Breast epithelium (tissue), 4 donors: Measurements from ENCODE around the gene SH3BGRL2. TPM values are rescaled to one million over a fixed set of nuclear protein-coding genes. Genes with fewer than 3 reads are reported as not detected.

Source experiments
- DNase-seq, 2 donors: peaks; one replicate each; pipeline ENCODE4 v3.0.0-alpha.2; 2019; ENCODE audit warnings: low spot score in 2 of 2
- H3K27ac ChIP-seq, 2 donors: fragments of 200-600 bp; sonication (generic) in 1 of 2; one replicate each; pipeline ENCODE4 v1.5.1; 2016 to 2019; ENCODE audit warnings: mild to moderate bottlenecking in 1 of 2
- H3K27me3 ChIP-seq, 2 donors: fragments of 200-600 bp; sonication (generic) in 1 of 2; one replicate each; pipeline versions ENCODE4 v1.5.1 to v1.6.0; 2017 to 2019; ENCODE audit warnings: control low read depth in 1 of 2, mild to moderate bottlenecking in 1 of 2
- H3K36me3 ChIP-seq: fragments of 200-600 bp; one replicate; pipeline ENCODE4 v1.5.1; 2019
- H3K4me1 ChIP-seq, 2 donors: fragments of 200-600 bp; sonication (generic); one replicate each; pipeline ENCODE4 v1.5.1; 2016 to 2019; ENCODE audit warnings: control low read depth in 1 of 2
- H3K4me3 ChIP-seq, 3 donors: fragments of 200-600 bp; sonication (generic); 1 replicate in 2 of 3; 2 replicates in 1 of 3; pipeline ENCODE4 v1.5.1; 2016 to 2019; ENCODE audit warnings: mild to moderate bottlenecking in 3 of 3, moderate library complexity in 2 of 3
- H3K9me3 ChIP-seq, 2 donors: fragments of 200-600 bp; sonication (generic) in 1 of 2; one replicate each; pipeline ENCODE4 v1.5.1; 2016 to 2019; ENCODE audit warnings: control low read depth in 1 of 2
- CTCF ChIP-seq, 3 donors: fragments of 450-650 bp; IDR thresholded peaks; one replicate each; pipeline ENCODE4 v1.5.1; 2016 to 2017; ENCODE audit warnings: antibody characterized with exemption in 3 of 3, mild to moderate bottlenecking in 3 of 3, moderate library complexity in 3 of 3
- POLR2A ChIP-seq: fragments of 450-650 bp; IDR thresholded peaks from one replicate; pipeline ENCODE4 v1.6.1; 2016; ENCODE audit warnings: antibody characterized with exemption, mild to moderate bottlenecking, moderate library complexity
- POLR2AphosphoS5 ChIP-seq, 3 donors: sonication (generic); formaldehyde crosslinking; IDR thresholded peaks; one replicate each; pipeline ENCODE4 v1.6.1; 2017; ENCODE audit warnings: antibody characterized with exemption in 3 of 3
- intact Hi-C: fragments of 100-400 bp; cut with DNase I; formaldehyde crosslinking; loops from one replicate; pipeline ENCODE4 v1.15.1; 2023; ENCODE audit warnings: low total_unique reads
- total RNA-seq, 3 donors: library from RNA; depleted of rRNA; stranded (reverse); fragments of >200 nt; gene quantifications; one replicate each; pipeline ENCODE4 v1.1.0, GENCODE V29; 2016

SH3BGRL2 gene
- total RNA-seq, 3 donors from 2014 or later, result 31.8 to 54.4 (median 50.9) TPM

- TF ChIP-seq POLR2A (no peak), POLR2AphosphoS5 (IDR thresholded peaks at IDR 0.05) (no peak), CTCF (IDR thresholded peaks at IDR 0.05) (no peak)
- Histone ChIP-seq H3K27me3 (no peaks in the 10 kb centered on the region), H3K4me3 (no peak overlapping the region), H3K4me1 (no peaks in the 10 kb centered on the region), H3K9me3 (no peaks in the 10 kb centered on the region), H3K36me3 (no peaks in the 10 kb centered on the region), H3K27ac (peak overlapping the region in 1 of 2 donors; percentile 19)
- intact Hi-C loops, result no loop called here
- DNase-seq, result no peak
These were observed 81.0 kb downstream of the SH3BGRL2 start for GRCh38 chr6:79712144-79712543.

GRCh38 chr6:79712616-79713135 lies 81.5 kb downstream of the SH3BGRL2 start:
- no peak for TF ChIP-seq CTCF (IDR thresholded peaks at IDR 0.05)
- TF ChIP-seq POLR2AphosphoS5 (IDR thresholded peaks at IDR 0.05), result no peak
- no peak for TF ChIP-seq POLR2A
- no peak for DNase-seq
- Histone ChIP-seq H3K9me3 (no peaks in the 10 kb centered on the region), H3K27me3 (no peaks in the 10 kb centered on the region), H3K36me3 (no peaks in the 10 kb centered on the region), H3K4me3 (no peak overlapping the region), H3K27ac (no peak overlapping the region), H3K4me1 (no peaks in the 10 kb centered on the region)
- intact Hi-C loops, result no loop called here

GRCh38 chr6:79713701-79714322 lies 82.7 kb downstream of the SH3BGRL2 start:
- no peaks in the 10 kb centered on the region for H3K4me1 ChIP-seq
- TF ChIP-seq POLR2AphosphoS5 (IDR thresholded peaks at IDR 0.05), result no peak
- peak in 2 of 3 donors; percentile 36 to 49 for TF ChIP-seq CTCF (IDR thresholded peaks at IDR 0.05)
- H3K9me3 ChIP-seq, result no peaks in the 10 kb centered on the region
- H3K4me3 ChIP-seq, result no peak overlapping the region
- H3K27me3 ChIP-seq, result no peaks in the 10 kb centered on the region
- H3K36me3 ChIP-seq, result no peaks in the 10 kb centered on the region
- intact Hi-C loops, result no loop called here
- DNase-seq, result no peak
- H3K27ac ChIP-seq, result no peak overlapping the region

GRCh38 chr6:79717989-79718388 lies 86.9 kb downstream of the SH3BGRL2 start:
- Histone ChIP-seq H3K27ac (no peak overlapping the region), H3K9me3 (no peaks in the 10 kb centered on the region), H3K36me3 (no peaks in the 10 kb centered on the region), H3K27me3 (no peaks in the 10 kb centered on the region), H3K4me3 (no peak overlapping the region), H3K4me1 (no peaks in the 10 kb centered on the region)
- no peak for DNase-seq
- no peak for TF ChIP-seq CTCF (IDR thresholded peaks at IDR 0.05)
- TF ChIP-seq POLR2AphosphoS5 (IDR thresholded peaks at IDR 0.05), result no peak
- TF ChIP-seq POLR2A, result no peak
- intact Hi-C loops, result no loop called here

- TF ChIP-seq POLR2AphosphoS5 (IDR thresholded peaks at IDR 0.05) (no peak), POLR2A (no peak), CTCF (IDR thresholded peaks at IDR 0.05) (no peak)
- H3K27ac ChIP-seq, result no peak overlapping the region
- intact Hi-C loops, result no loop called here
- no peak for DNase-seq
- H3K27me3 ChIP-seq, result no peaks in the 10 kb centered on the region
- no peak overlapping the region for H3K4me3 ChIP-seq
- no peaks in the 10 kb centered on the region for H3K36me3 ChIP-seq
- no peaks in the 10 kb centered on the region for H3K4me1 ChIP-seq
- no peaks in the 10 kb centered on the region for H3K9me3 ChIP-seq
These were observed 87.5 kb downstream of the SH3BGRL2 start for GRCh38 chr6:79718509-79719247.
